ENCODE results near the gene REC8. TPM values are rescaled to one million over a fixed set of nuclear protein-coding genes. Genes with fewer than 3 reads are reported as not detected.

The REC8 gene
- total RNA-seq, 4 donors from 2014 or later = 6.5 to 25.5 (median 16.3) TPM

- H3K36me3 ChIP-seq = peaks cover 0 to 99% (median 0%) of the 10 kb centered on the region in 3 donors
- H3K27me3 ChIP-seq = no peaks in the 10 kb centered on the region
- no peak overlapping the region for H3K4me3 ChIP-seq
- H3K4me1 ChIP-seq = peaks cover 0 to 16% (median 4%) of the 10 kb centered on the region in 4 donors
- peak overlapping the region in 2 of 4 donors; percentile 89 to 92 for H3K27ac ChIP-seq
- DNase-seq (ENCODE audit: low spot score in 2 of 2) = no peak
- 92% methylated on average over 14 of the region's 14 CpGs for WGBS, 2 donors
- no peaks in the 10 kb centered on the region for H3K9me3 ChIP-seq
- TF ChIP-seq CTCF (IDR thresholded peaks at IDR 0.05) (no peak), EP300 (IDR thresholded peaks at IDR 0.05) (no peak), POLR2A (IDR thresholded peaks at IDR 0.05) (no peak)
Observed at GRCh38 chr14:24177891-24178290, 6.0 kb downstream of the REC8 start.

GRCh38 chr14:24178399-24179178, 6.7 kb downstream of the REC8 start:
- Histone ChIP-seq H3K4me3 (no peak overlapping the region), H3K36me3 (peaks cover 0 to 100% (median 0%) of the 10 kb centered on the region in 3 donors), H3K4me1 (peaks cover 0 to 16% (median 4%) of the 10 kb centered on the region in 4 donors), H3K27me3 (no peaks in the 10 kb centered on the region), H3K27ac (peak overlapping the region in 3 of 4 donors; percentile 67 to 92 (median 89)), H3K9me3 (no peaks in the 10 kb centered on the region)
- DNase-seq (ENCODE audit: low spot score in 2 of 2) = no peak
- no peak for TF ChIP-seq EP300 (IDR thresholded peaks at IDR 0.05)
- no peak for TF ChIP-seq POLR2A (IDR thresholded peaks at IDR 0.05)
- TF ChIP-seq CTCF (IDR thresholded peaks at IDR 0.05) = no peak
- WGBS, 2 donors = 86 to 90% methylated on average over 11 to 12 of the region's 12 CpGs

- H3K36me3 ChIP-seq = peaks cover 0 to 100% (median 2%) of the 10 kb centered on the region in 3 donors
- no peak for DNase-seq (ENCODE audit: low spot score in 2 of 2)
- TF ChIP-seq EP300 (IDR thresholded peaks at IDR 0.05) (no peak), CTCF (IDR thresholded peaks at IDR 0.05) (no peak), POLR2A (IDR thresholded peaks at IDR 0.05) (no peak)
- H3K27ac ChIP-seq = peak overlapping the region; percentile 67 to 92 (median 82)
- no peaks in the 10 kb centered on the region for H3K27me3 ChIP-seq
- H3K4me3 ChIP-seq = no peak overlapping the region
- H3K4me1 ChIP-seq = peaks cover 0 to 16% (median 4%) of the 10 kb centered on the region in 4 donors
- H3K9me3 ChIP-seq = no peaks in the 10 kb centered on the region
- WGBS, 2 donors = 79 to 84% methylated on average over 7 to 14 of the region's 14 CpGs
Observed at GRCh38 chr14:24179294-24179960, 7.5 kb downstream of the REC8 start.

GRCh38 chr14:24179961-24180796, 8.3 kb downstream of the REC8 start:
- TF ChIP-seq EP300 (IDR thresholded peaks at IDR 0.05) (peak; percentile 20 to 76), CTCF (IDR thresholded peaks at IDR 0.05) (no peak), POLR2A (IDR thresholded peaks at IDR 0.05) (peak in 1 of 2 donors; percentile 22)
- no peak overlapping the region for H3K4me3 ChIP-seq
- H3K27me3 ChIP-seq = no peaks in the 10 kb centered on the region
- peaks cover 0 to 100% (median 2%) of the 10 kb centered on the region in 3 donors for H3K36me3 ChIP-seq
- WGBS, 2 donors = 56 to 63% methylated on average over 16 to 18 of the region's 18 CpGs
- H3K4me1 ChIP-seq = peaks cover 0 to 16% (median 4%) of the 10 kb centered on the region in 4 donors
- DNase-seq (ENCODE audit: low spot score in 2 of 2) = no peak
- peak overlapping the region; percentile 67 to 92 (median 82) for H3K27ac ChIP-seq
- H3K9me3 ChIP-seq = no peaks in the 10 kb centered on the region

Data from tibial nerve (tissue), 4 donors.